HL-60 (cell line): ENCODE results near the gene KLF16.

ENCODE experiments used
- GABPA ChIP-seq: IDR thresholded peaks from 2 replicates; pipeline ENCODE4 v1.6.1; 2012; ENCODE audit warnings: low read depth
- TF ChIP-seq, protein P1 (sequence below): IDR thresholded peaks from one replicate; pipeline ENCODE4 v1.5.1; 2011; ENCODE audit warnings: low read length, control low read depth, inconsistent platforms; ENCODE audit not compliant: insufficient read depth

DNA sequence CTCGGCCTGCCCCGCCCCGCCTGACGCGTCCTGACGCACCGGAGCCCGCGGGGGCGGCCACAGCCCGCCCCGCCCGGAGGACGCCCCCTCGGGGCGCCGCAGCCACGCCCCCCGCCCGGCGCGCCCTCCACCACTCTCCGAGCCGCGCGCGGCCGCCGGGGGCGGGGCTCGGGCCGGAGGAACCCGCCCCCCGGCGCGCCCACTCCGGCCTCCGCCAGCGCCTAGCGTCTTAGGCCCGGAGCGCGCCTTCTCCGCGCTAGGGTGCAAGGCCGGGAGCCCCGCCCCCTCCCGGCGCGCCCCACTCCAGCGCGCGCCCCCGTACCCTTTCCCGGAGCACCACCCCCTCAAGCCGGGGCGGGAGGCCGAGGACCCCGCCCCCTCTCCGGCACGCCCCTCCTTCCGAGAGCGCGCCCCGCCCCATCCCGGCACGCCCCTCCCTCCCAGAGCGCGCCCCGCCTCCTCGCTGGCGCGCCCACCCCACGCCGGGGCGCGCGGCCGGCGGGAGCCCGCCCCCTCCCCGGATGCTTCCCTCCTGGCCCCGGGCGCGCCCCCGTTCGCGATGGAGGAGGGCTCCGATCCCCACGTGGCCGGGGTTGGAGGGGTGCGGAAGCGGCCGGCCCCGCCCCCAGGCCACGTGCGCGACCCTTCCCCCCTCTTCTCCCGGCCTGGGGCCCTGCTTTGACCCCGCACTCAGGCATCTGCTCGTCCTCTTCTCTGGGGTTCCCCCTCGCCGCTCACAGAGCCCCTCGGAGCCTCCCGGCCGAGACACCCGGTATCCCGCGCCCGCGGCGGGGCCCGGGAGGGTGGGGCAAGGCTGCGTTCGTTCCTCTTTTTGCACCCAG, 480 bp upstream of the KLF16 start:
- TF ChIP-seq, protein P1, sequence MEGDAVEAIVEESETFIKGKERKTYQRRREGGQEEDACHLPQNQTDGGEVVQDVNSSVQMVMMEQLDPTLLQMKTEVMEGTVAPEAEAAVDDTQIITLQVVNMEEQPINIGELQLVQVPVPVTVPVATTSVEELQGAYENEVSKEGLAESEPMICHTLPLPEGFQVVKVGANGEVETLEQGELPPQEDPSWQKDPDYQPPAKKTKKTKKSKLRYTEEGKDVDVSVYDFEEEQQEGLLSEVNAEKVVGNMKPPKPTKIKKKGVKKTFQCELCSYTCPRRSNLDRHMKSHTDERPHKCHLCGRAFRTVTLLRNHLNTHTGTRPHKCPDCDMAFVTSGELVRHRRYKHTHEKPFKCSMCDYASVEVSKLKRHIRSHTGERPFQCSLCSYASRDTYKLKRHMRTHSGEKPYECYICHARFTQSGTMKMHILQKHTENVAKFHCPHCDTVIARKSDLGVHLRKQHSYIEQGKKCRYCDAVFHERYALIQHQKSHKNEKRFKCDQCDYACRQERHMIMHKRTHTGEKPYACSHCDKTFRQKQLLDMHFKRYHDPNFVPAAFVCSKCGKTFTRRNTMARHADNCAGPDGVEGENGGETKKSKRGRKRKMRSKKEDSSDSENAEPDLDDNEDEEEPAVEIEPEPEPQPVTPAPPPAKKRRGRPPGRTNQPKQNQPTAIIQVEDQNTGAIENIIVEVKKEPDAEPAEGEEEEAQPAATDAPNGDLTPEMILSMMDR: no peak
- no peak for TF ChIP-seq GABPA
